ENCODE data around the gene MSH3. TPM values are rescaled to one million over a fixed set of nuclear protein-coding genes. Genes with fewer than 3 reads are reported as not detected.

MSH3 gene
- total RNA-seq, 3 donors from 2014 or later (not counting 1 experiment from before 2014, with no cell fraction given) = 11.6 to 17.1 (median 15.5) TPM

DNA sequence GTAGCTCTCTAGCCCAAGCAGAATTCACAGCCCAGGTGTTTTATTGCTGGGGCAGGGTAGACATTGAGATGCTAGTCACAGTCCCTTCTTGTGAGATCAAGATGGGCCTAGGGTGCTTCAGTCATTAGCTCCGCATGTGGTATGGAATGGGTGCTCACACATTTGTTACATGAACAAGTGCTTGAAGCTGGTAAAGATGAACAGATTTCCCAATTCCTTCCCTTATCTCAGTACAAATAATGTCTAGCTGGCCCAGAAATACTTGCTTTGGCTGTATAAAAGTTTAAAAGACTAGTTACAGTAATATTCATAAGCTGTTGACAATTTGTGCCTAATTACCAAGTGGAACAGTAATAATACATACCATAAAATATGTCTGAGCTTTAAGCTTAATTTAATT, 143.7 kb downstream of the MSH3 start:
- peaks cover 12% of the 10 kb centered on the region for H3K36me3 Mint-ChIP-seq

DNA sequence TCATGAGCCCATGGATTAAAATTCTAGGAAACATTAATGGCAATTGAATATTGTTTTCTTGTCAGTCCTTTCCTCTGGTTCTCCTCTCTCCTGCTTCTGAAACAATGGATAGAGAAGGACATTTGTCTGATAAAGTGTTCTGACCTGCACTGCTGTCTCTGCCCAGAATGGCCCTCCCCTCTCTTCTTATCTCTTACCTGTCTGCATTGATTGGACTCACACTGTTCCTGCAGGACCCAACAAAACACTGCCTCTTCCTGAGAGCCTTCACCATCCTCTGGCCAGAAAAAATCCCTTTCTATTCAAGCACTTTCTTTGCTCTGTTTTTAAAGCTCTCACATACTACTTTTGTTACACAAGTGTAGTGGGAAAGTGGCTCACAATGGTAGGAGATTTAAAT, 144.2 kb downstream of the MSH3 start:
- H3K27me3 Mint-ChIP-seq (ENCODE audit: low read depth in 2 of 2) = no peaks in the 10 kb centered on the region
- no peak overlapping the region for H3K27ac Mint-ChIP-seq
- intact Hi-C loops (cut with micrococcal nuclease) = no loop called here
- H3K4me1 Mint-ChIP-seq = no peaks in the 10 kb centered on the region
- TF ChIP-seq, protein P1, sequence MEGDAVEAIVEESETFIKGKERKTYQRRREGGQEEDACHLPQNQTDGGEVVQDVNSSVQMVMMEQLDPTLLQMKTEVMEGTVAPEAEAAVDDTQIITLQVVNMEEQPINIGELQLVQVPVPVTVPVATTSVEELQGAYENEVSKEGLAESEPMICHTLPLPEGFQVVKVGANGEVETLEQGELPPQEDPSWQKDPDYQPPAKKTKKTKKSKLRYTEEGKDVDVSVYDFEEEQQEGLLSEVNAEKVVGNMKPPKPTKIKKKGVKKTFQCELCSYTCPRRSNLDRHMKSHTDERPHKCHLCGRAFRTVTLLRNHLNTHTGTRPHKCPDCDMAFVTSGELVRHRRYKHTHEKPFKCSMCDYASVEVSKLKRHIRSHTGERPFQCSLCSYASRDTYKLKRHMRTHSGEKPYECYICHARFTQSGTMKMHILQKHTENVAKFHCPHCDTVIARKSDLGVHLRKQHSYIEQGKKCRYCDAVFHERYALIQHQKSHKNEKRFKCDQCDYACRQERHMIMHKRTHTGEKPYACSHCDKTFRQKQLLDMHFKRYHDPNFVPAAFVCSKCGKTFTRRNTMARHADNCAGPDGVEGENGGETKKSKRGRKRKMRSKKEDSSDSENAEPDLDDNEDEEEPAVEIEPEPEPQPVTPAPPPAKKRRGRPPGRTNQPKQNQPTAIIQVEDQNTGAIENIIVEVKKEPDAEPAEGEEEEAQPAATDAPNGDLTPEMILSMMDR (IDR thresholded peaks at IDR 0.05) = no peak
- DNase-seq (no peak), ATAC-seq (no peak)
- no peaks in the 10 kb centered on the region for H3K9me3 ChIP-seq (ENCODE audit: control insufficient read depth, insufficient read depth, low read length)
- H3K4me3 Mint-ChIP-seq = no peak overlapping the region
- no peak overlapping the region for H3K27ac ChIP-seq (ENCODE audit: low read length)
- peaks cover 18% of the 10 kb centered on the region for H3K36me3 ChIP-seq (ENCODE audit: control insufficient read depth, insufficient read depth, low read length)
- H3K4me1 ChIP-seq (ENCODE audit: control insufficient read depth, insufficient read depth, low read length) = no peaks in the 10 kb centered on the region
- no peaks in the 10 kb centered on the region for H3K9me3 Mint-ChIP-seq
- no peak overlapping the region for H3K4me3 ChIP-seq (ENCODE audit: low read length)
- H3K36me3 Mint-ChIP-seq = peaks cover 17% of the 10 kb centered on the region
- H3K27me3 ChIP-seq (ENCODE audit: control insufficient read depth, insufficient read depth, low read length) = no peaks in the 10 kb centered on the region

More for the DNA sequence above, 143.7 kb downstream of the MSH3 start:
- no peak for ATAC-seq
- Histone ChIP-seq H3K4me1 (ENCODE audit: control insufficient read depth, insufficient read depth, low read length) (no peaks in the 10 kb centered on the region), H3K27ac (ENCODE audit: low read length) (no peak overlapping the region), H3K27me3 (ENCODE audit: control insufficient read depth, insufficient read depth, low read length) (no peaks in the 10 kb centered on the region), H3K4me3 (ENCODE audit: low read length) (no peak overlapping the region), H3K9me3 (ENCODE audit: control insufficient read depth, insufficient read depth, low read length) (no peaks in the 10 kb centered on the region), H3K36me3 (ENCODE audit: control insufficient read depth, insufficient read depth, low read length) (peaks cover 19% of the 10 kb centered on the region)
- Mint-ChIP-seq H3K9me3 (no peaks in the 10 kb centered on the region), H3K27ac (no peak overlapping the region), H3K4me3 (no peak overlapping the region), H3K4me1 (no peaks in the 10 kb centered on the region), H3K27me3 (ENCODE audit: low read depth in 2 of 2) (no peaks in the 10 kb centered on the region)
- TF ChIP-seq, protein P1 (IDR thresholded peaks at IDR 0.05) = no peak
- no peak for DNase-seq
- intact Hi-C loops (cut with micrococcal nuclease) = no loop called here
- 100% methylated on average over 1 of the region's 1 CpG for WGBS (ENCODE audit: insufficient coverage)

DNA sequence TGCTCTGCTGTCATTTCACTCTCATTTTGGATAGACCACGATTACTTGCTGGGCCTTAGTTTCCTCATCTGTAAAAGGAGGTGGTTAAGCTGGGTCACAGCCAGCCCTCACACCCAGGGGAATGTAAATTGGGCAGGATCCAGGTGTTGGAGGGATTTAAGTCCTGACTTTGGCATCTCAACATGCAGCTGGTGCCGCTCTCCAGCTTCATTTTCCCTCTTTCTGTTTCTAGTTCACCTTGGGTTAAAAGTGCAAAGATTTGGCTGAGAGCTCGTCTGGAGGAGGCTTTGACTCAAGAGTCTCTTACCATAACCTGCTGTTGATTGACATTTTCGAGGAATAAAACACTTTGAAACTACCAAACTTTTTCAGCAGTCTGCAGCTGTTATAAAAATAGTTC, 144.6 kb downstream of the MSH3 start:
- Mint-ChIP-seq H3K9me3 (no peaks in the 10 kb centered on the region), H3K36me3 (peaks cover 17% of the 10 kb centered on the region), H3K27me3 (ENCODE audit: low read depth in 2 of 2) (no peaks in the 10 kb centered on the region), H3K4me3 (no peak overlapping the region), H3K4me1 (no peaks in the 10 kb centered on the region), H3K27ac (no peak overlapping the region)
- no peaks in the 10 kb centered on the region for H3K27me3 ChIP-seq (ENCODE audit: control insufficient read depth, insufficient read depth, low read length)
- intact Hi-C loops (cut with micrococcal nuclease) = no loop called here
- 87% methylated on average over 4 of the region's 4 CpGs for WGBS (ENCODE audit: insufficient coverage)
- peaks cover 14% of the 10 kb centered on the region for H3K36me3 ChIP-seq (ENCODE audit: control insufficient read depth, insufficient read depth, low read length)
- TF ChIP-seq, protein P1 (IDR thresholded peaks at IDR 0.05) = no peak
- ATAC-seq (no peak), DNase-seq (no peak)
- H3K27ac ChIP-seq (ENCODE audit: low read length) = no peak overlapping the region
- H3K9me3 ChIP-seq (ENCODE audit: control insufficient read depth, insufficient read depth, low read length) = no peaks in the 10 kb centered on the region
- no peaks in the 10 kb centered on the region for H3K4me1 ChIP-seq (ENCODE audit: control insufficient read depth, insufficient read depth, low read length)
- no peak overlapping the region for H3K4me3 ChIP-seq (ENCODE audit: low read length)

DNA sequence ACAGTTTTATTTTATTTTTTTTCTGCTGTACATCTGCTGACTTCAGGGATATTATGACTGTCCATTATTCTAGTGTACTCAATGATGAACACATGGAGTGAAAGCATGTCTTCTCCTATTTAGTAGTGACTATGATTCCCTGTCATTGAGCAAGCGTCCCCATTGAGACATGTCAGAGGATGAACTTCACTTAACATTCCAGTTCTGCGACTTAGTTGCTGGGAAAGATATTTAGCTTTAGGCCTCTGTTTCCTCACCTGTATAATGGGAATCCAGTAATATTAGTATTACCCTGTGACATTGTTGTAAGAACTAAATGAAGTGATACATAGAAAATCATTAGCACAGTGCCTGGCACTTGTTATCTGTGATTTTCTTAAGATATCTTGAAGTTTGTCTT, 145.1 kb downstream of the MSH3 start:
- Mint-ChIP-seq H3K9me3 (no peaks in the 10 kb centered on the region), H3K36me3 (peaks cover 17% of the 10 kb centered on the region), H3K4me3 (no peak overlapping the region), H3K27ac (no peak overlapping the region), H3K4me1 (no peaks in the 10 kb centered on the region), H3K27me3 (ENCODE audit: low read depth in 2 of 2) (no peaks in the 10 kb centered on the region)
- TF ChIP-seq, protein P1 (IDR thresholded peaks at IDR 0.05) = no peak
- 100% methylated on average over 2 of the region's 2 CpGs for WGBS (ENCODE audit: insufficient coverage)
- Histone ChIP-seq H3K36me3 (ENCODE audit: control insufficient read depth, insufficient read depth, low read length) (peaks cover 12% of the 10 kb centered on the region), H3K4me1 (ENCODE audit: control insufficient read depth, insufficient read depth, low read length) (no peaks in the 10 kb centered on the region), H3K4me3 (ENCODE audit: low read length) (no peak overlapping the region), H3K27me3 (ENCODE audit: control insufficient read depth, insufficient read depth, low read length) (no peaks in the 10 kb centered on the region), H3K27ac (ENCODE audit: low read length) (no peak overlapping the region), H3K9me3 (ENCODE audit: control insufficient read depth, insufficient read depth, low read length) (no peaks in the 10 kb centered on the region)
- ATAC-seq = no peak
- intact Hi-C loops (cut with micrococcal nuclease) = no loop called here
- no peak for DNase-seq

Measured in natural killer cell (primary cell).